Measurements from ENCODE around the gene UBP1. TPM values are rescaled to one million over a fixed set of nuclear protein-coding genes. Genes with fewer than 3 reads are reported as not detected.
"Not testable (repeated sequence)": the region's sequence is repeated elsewhere in the genome, so short reads cannot be mapped to it uniquely, and the experiment has no call there.

Gene UBP1
- polyA plus RNA-seq, 4 donors: 90.7 to 113 (median 96.6) TPM

- no peak for DNase-seq (ENCODE audit: low read depth in 4 of 4, low spot score in 3 of 4)
Observed at GRCh38 chr3:33339758-33340157, 100.4 kb downstream of the UBP1 start.

GRCh38 chr3:33338936-33339465 is 101.2 kb downstream of the UBP1 start:
- not testable (repeated sequence) for DNase-seq (ENCODE audit: low read depth in 4 of 4, low spot score in 3 of 4)

Other genes starting within 250 kb of the UBP1 start
- 10 to 100 TPM in 1 of 4 donors, 1 to 10 TPM in 3; 4.1 to 53.4 (median 8.4) TPM for gene SUSD5, start 221.6 kb downstream of the UBP1 start, polyA plus RNA-seq (ENCODE audit: insufficient read length in 4 of 4)
- 10 to 100 TPM; 26.4 to 33.3 (median 31.7) TPM for gene FBXL2, start 163.0 kb downstream of the UBP1 start, polyA plus RNA-seq (ENCODE audit: insufficient read length in 4 of 4)

All from left renal pelvis (tissue), 4 donors.